GM18858 (cell line): ENCODE measurements around the gene SS18L1.
A peak's percentile ranks its signal among the peaks of the same experiment; 100 is the strongest.

Experiments used
- ATAC-seq: cut with Tn5 transposase; IDR thresholded peaks from one replicate; pipeline ENCODE4 v1.9.1; 2021; ENCODE audit not compliant: unreplicated experiment

The SS18L1 gene

DNA sequence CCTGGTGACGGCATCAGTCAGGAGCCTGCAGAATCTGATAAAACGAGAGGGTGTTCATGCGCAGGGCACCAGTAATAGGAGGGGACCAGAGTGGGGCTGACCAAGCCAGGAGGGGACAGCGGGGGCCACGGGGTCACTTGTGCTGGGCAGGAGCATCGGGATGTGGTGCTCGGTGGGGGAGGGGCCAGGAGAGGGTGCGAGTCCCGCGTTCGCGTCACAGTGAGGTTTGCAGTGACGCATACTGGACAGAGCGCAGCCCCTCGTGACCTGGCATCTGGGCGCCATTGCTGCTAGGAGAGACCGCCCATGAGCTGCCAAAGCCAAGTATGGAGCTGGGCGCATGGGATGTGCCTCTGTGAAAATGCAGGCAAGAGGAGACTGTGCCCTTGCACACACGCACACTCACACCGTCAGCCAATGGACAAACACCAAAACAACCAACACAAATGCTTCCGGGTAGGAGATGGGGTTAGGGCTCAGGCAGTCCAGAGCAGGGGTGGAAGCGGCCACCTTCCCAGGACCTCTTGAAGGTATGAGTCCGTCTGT, 25.4 kb downstream of the SS18L1 start:
- ATAC-seq: no peak

DNA sequence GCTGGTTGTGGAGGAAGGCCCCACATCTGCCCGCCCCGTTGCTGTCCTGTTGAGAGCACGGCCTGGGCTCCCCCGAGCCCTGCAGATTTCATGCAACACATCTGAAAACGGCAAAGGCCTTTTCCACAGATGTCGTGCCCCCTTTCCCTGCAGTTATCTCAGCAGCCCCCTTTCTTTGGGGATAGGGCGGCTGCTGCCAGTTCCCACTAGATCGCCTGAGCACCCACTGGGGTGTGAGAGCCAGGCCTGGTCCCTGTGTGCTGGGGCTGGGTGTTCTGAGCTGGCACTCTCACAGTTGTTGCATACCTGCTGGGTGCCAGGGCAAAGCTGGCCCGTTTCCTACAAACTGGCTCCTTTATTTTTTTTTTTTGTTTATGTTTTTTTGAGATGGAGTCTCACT, 27.0 kb downstream of the SS18L1 start:
- ATAC-seq: no peak

DNA sequence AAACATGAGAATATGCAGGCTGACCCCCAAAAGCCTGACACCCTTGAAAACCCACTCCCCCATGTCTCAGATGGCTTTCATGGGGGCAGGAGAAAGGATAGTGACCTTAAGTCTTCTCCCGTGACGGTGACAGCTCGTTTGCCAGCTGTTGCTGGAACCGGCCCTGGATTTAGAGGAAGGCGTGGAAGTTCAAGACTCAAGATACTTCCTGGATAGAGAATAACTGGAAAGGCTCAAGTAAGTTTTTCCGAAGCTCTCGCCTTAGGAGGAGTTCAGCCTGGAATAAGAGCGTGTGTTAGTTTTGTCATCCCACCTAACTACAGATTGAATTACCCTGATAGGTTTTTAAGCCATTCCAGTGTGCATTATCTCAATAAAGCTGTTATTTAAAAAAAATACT, 27.7 kb downstream of the SS18L1 start:
- no peak for ATAC-seq

DNA sequence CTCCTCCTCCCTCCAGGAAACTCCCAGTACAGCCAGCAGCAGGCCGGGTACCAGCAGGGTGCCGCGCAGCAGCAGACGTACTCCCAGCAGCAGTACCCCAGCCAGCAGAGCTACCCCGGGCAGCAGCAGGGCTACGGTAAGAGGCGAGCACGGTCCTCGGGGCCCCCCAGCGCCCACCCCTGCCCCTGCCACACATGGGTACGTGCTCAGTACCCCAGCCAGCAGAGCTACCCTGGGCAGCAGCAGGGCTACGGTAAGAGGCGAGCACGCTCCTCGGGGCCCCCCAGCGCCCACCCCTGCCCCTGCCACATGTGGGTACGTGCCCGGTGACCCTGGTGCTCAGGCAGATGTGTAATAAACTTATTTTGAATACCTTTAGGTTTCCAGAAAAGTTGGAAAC, 29.1 kb downstream of the SS18L1 start:
- no peak for ATAC-seq

DNA sequence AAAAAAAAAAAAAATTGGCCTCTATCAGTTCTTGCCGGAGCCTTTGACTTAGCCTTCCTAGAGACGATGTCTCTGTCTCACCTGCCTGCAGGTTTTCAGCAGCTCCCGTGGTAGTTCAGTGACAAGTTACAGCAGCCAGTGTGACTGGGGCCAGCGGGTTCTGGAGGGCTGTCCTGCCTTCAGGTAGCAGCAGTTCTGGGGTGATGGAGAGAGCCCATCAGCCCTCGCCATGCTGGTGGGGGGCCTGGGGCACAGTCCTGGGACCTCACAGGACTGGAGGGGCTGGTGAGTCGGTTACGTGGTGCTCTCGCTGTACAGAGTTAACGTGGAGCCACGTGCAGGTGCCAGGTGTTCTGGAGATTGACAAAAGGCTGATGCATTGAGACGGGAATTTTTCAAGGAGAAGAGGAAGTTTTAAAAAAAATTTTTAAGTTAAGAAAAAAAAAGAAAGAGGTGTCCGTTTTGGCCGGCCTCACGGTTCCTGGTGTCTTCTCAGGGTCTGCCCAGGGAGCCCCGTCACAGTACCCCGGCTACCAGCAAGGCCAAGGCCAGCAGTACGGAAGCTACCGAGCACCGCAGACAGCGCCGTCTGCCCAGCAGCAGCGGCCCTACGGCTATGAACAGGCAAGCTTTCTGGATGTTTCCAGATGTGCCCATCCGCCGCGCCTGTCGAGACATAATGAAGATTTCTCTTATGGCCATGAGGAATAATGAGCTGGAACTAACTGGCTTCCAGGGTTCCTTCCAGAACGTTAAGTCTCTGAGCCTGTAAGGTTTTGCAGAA, 30.6 kb downstream of the SS18L1 start:
- ATAC-seq: no peak

DNA sequence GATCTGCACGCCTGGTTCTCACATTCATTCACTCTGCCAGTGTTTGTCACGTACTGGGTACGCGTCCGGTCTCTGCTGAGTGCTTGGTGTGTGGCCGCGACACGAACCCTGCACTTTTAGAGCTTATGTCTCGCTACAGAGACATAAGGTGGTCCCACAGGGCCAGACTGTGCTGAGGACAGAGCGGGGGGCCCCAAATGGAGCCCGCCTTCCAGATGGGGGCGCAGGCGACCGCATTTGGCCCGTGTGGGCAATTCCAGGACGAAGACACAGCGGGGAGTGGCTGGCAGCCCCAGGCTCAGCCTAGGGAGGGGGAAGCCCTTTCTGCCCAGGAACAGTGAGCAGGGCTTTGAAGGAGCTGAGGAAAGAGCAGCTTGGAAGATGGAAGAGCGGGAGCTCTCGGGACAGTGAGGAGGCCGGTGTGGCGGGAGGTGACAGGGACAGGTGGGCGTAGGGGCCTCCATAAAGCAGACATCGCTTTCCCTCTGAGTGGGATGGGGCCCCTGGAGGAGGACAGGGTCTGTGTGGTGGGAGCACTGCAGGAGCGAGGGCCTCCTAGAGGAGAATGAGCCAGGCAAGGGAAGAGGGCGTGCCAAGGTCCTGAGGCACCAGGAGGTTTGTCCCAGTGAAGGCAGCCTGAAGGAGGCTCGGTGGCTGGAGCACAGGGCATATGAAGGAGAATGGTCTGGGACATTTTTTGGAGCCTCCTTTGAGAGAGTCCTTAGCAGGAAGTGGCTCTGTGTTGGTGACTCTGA, 31.5 kb downstream of the SS18L1 start:
- no peak for ATAC-seq

DNA sequence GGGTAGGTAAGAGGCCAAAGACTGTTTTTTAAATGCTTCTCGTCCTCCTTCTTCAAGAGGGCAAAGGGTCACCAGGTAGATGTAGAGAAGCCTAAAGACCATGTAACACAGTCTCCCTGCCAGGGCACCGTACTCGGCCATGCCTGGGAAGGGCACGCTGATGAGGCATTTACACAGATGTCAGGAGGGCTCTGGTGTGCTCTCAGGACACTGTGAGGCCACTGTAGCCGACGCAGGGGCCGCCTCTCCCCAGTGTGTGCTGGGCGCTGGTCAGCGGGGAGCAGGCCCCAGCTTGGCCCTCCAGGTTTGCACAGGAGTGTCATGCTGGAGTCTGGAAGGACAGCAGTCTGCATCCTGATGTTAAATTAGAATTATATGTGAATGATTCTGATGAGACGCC, 32.1 kb downstream of the SS18L1 start:
- no peak for ATAC-seq

DNA sequence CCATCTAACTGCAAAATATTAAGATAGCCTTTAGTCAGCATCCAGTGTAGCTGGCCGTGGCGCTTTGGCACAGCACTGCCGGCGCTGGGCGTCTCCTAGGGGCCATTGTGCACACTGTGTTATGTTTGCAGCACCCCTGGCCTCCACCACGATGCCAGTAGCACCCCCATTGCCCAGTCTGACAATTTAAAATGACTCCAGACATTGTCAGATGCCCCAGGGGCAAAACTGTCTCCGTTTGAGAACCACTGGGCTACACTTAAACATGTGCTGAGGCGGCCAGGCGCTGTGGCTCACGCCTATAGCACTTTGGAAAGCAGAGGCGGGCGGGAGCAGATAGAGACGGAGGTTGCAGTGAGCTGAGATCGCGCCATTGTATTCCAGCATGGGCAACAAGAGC, 33.3 kb downstream of the SS18L1 start:
- no peak for ATAC-seq

DNA sequence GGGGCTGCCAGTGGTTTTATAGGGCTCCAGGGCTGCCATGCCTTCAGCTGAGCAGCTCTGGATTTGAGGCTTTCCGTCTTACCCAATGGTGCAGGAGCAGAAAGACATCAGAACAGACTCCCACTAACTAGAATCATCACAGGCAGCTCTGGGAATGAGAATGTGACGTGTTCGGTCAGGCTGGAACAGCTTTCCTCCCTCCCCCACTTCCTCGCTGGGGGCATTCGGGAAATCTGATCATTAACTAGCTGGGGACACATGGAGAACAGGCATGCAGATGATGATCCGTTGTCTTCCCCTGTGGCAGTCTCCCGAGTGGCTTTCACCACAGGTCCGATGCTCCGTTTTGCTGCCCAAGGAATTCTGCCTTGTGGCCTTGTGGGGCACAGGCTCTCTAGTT, 33.7 kb downstream of the SS18L1 start:
- no peak for ATAC-seq

DNA sequence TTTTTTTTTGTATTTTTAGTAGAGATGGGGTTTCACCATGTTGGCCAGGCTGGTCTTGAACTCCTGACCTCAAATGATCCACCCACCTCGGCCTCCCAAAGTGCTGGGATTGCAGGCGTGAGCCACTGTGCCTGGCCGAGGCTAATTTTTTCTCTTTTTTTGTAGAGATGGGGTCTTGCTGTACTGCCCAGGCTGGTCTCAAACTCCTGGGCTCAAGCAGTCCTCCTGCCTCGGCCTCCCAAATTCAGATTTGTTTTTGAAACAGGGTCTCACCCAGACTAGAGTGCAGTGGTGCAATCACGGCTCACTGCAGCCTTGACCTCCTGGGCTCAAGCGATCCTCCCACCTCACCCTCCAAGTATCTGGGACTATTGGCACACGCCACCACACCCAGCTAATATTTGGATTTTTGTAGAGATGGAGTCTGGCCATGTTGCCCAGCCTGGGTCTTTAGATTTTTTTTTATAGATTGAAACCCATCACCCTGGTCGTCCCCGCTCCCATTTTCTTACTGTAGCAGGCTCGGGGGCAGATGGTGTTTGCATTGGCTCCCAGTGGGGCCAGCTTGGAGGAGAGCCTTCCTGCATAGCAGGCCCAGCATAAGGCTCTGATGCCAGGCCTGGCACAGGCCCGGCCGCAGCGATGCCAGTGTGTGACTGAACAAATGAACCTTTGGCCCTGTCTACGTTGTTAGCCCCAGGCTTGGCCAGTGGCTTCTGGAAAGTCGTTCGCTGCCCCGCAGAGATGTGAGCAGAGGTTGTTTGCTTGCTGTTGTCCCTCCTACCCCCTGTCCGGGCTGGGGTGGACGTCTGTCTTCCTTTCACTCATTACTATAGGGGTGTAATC, 35.0 kb downstream of the SS18L1 start:
- no peak for ATAC-seq

DNA sequence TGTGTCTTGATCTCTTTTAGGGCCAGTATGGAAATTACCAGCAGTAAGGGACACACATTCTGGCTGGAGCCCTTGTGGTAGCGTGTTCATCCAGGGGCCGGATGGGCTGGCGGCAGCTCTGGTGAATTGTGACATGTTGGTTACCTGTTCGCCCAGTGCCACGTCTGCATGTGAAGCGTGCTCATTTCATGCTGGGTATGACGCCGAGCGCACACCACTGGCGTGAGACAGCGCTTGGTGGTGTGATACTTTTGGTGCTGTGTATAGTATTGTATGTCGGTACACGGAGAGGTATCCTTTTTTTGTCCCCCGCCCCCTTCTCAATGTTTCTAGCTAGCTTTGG, 35.6 kb downstream of the SS18L1 start:
- no peak for ATAC-seq

DNA sequence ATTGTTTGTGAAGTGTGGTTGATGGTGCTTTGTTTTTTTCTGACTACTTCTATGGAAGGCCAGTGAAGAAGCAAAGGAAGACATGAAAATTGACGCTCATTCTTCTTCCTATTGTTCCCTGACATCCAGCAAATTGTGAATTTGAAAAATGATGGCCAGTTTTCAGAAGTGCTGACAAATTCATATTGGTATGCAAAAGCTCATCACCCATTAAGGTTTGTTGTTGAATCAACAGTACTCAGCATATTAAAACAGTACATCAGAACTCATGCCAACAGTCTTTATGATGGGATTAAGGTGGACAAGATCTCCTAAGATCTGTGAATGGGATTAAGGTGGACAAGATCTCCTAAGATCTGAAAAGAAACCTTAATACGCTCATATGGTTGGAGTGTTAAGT, 38.2 kb downstream of the SS18L1 start:
- no peak for ATAC-seq

DNA sequence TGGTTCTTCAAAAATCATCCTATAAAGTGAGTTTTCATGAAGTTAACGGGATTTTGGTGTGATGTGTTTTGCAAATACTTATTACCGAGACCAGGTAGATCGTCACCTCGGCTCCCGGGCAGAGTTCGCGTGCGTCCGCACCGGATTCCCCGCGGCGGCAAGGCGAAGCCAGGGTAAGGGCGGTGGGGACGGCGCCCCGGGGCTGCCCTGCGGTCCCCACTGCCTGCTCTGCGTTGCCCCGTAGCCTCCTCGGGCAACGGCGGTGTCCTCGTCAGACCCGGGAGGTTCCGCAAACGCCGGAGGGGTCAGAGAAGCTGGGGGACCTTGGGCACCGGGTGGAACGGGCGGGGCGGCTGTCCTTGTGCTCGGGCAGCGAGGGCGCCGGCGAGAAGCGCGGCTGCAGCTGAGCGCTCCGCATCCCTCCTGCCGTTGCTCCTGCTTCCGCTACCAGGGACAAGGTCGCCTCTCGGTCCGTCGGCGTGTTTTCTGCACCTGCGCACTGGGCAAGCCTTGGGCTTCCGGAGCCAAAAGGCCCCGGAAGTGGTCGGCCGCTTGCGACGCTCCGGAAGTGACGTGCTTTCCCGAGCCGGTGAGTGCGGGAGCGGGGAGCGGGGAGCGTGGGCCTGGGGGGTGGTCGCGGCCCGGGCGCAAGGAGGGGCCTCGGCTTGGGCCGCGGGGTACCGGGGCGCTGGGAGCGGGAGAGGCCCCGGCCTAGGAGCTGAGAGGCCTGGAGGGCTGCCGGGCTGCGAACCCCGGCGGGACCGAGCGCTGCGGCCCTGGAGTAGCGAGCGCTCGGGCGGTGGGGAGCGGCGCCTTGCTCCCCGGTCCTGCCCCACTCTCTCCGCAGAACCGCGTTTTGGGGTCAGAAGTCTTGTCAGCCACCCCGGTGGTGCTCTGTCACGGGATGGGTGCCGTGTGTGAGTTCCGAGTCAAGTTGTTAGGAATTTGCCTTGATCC, 39.2 kb downstream of the SS18L1 start, which contains the start of gene MTG2:
Gene MTG2, plus strand, starts transcription at position 560 of the 957 bp plus-strand sequence. CDS start 10,393 bp downstream, outside the sequence.
- ATAC-seq: peak; percentile 91

DNA sequence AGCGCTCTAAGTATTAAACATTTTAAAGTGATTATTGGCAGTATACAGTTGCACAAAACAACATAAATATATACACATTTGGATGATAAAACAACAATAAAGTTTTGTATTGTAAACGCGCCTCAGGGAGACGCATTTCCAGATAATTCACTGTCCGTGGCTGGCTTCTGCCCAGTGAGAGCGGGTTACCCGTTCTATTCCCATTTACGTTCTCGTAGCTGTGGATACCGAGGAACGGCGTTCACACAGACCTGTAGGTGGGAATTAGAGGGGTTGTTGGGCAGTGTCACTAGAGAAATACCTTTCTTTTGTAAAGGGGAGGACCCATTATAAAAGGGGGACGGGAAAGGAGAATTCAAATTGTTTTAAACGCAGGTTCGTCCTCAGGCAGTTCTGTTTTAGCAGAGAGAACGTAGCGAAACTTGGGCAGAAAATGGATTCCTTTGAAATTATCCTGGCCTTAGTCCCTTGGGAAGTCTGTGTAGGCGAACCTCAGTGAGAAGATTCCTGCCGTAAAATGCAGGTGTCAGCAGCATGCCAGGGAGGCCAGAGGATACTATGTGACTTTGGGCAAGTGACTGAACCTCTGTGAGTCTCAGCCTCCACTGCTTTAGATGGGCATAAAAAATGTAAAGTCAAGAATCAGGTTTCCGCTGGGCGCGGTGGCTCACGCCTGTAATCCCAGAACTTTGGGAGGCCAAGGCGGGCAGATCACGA, 40.0 kb downstream of the SS18L1 start:
- no peak for ATAC-seq

DNA sequence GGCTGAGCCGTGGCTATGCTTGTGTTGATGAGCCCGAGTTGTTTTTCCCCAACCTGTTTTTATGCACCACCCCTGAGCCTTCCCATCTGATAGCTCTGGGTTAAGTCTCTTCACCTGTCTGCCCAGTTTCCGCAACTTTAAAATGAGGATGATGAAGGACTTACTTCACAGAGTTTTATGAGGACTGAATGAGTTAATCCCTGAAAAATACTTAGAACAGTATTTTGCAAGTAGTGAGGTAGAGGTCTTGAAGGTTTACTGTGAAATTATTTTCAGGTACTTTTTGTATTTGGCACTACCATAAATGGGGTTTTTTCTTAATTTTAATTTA, 42.5 kb downstream of the SS18L1 start:
- ATAC-seq: no peak

DNA sequence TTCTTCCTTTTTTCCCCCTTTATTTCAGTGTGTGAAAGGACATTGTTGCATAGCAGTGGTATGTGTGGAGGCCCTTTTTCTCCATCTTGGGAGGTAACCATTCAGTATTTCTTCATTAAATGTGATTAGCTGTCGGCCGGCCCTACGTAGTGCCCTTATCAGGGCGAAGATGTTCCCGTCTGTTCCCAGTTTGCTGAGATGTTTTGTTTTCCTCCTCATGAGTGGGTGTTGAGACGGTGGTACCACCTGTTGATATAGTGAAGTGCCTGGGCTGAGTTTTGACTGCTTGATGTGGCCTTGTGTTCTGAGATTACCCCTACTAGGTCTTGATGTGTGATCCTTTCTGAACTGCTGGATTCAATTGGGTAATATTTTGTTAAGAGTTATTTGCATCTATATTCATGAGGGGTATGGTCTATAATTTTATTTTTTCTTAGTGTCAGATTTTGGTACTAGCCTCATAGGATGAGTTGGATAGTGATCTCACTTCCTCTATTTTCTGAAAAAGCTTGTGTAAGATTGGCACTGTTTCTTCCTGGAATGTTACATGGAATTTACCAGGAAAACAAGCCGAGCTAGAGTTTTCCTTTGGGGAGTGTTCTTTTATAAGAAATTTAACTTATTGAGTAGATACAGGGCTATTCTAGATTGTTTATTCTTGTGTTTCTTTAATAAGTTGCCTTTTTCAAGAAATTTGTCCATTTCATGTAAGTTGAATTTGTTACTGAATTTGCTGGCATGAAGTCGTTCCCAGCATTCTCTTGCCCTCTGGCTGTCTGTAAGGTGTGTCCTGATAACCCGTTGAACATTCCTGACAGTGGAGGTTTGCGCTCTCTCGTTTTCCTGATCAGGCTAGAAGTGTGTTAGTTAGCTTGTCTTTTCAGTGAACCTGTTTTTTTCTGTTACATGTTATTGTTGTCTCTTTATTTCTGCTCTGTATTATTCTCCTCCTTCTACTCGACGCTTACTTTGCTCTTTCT, 43.6 kb downstream of the SS18L1 start:
- no peak for ATAC-seq

DNA sequence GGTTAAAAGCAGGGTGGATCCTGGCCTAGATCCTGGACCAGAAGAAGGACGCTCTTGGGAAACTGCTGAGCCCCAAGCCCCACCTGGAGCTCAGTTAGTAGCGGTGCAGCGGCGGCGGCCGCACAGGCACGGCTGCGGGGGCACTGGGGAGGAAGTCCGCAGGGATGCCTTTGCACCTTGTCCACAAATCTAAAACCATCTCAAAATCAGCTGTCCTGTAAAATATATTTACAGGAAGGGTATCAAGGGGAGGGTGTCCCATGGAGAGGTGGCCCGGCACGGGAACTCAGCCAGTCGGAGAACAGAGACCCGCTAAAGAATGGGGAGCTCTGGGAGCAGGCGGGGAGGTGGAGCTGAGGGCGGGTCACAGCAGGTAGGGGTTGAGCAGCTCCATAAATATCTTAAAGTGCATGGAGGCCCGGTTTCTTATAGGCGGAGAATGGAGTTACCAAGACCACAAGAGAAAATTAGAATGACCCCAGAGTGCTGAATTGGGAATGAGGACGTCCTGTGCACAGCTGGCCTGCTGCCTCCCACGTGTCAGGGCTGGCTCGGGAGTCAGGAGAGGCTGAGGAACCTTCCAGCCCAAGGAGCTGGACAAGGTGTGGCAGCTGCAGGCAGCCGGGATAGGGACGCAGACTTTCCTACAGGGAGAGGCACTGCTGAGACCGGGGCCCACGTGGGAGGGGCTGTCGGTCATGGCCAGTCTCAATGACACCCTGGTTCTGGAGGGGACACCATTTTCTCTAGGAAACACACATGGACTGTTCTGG, 47.3 kb downstream of the SS18L1 start:
- no peak for ATAC-seq
